Measurements from ENCODE around the gene AKAP7.

AKAP7 gene

DNA sequence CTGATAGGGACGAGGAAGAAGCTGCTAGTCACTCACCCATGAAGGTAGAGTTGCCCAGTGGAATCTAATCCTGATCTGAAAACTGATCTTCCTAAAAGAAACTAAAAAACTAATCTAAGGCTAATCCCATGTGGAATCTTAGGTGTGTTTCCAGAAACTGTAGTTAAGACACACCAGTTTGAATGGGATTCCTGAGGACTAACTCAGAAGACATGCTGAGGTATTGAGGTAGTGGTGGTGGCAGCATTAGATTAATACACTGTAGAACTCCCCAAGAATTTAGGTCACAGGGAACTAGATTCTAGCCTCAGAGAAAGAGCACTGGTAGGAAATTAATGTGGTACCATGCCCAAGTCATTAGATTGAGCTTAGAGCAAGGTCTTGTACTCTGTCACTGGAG lies 19.6 kb upstream of the AKAP7 start:
- H2AFZ ChIP-seq (ENCODE audit: low read depth, low read length, severe bottlenecking), result no peak overlapping the region
- H3K9me3 ChIP-seq (ENCODE audit: insufficient read depth, low read length), result no peaks in the 10 kb centered on the region
- H4K20me1 ChIP-seq (ENCODE audit: low read depth, low read length), result no peaks in the 10 kb centered on the region
- H3K4me3 ChIP-seq (ENCODE audit: insufficient read depth, low read length, poor library complexity, severe bottlenecking), result no peak overlapping the region
- H3K9ac ChIP-seq (ENCODE audit: low read length), result no peak overlapping the region
- H3K9me2 ChIP-seq (replicated peaks; ENCODE audit: insufficient read depth, low read length), result no peaks in the 10 kb centered on the region
- TF ChIP-seq, protein P1, sequence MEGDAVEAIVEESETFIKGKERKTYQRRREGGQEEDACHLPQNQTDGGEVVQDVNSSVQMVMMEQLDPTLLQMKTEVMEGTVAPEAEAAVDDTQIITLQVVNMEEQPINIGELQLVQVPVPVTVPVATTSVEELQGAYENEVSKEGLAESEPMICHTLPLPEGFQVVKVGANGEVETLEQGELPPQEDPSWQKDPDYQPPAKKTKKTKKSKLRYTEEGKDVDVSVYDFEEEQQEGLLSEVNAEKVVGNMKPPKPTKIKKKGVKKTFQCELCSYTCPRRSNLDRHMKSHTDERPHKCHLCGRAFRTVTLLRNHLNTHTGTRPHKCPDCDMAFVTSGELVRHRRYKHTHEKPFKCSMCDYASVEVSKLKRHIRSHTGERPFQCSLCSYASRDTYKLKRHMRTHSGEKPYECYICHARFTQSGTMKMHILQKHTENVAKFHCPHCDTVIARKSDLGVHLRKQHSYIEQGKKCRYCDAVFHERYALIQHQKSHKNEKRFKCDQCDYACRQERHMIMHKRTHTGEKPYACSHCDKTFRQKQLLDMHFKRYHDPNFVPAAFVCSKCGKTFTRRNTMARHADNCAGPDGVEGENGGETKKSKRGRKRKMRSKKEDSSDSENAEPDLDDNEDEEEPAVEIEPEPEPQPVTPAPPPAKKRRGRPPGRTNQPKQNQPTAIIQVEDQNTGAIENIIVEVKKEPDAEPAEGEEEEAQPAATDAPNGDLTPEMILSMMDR (IDR thresholded peaks at IDR 0.05; ENCODE audit: insufficient read depth, low read length, poor library complexity, severe bottlenecking), result no peak
- TF ChIP-seq EZH2phosphoT487 (conservative IDR thresholded peaks at IDR 0.05; ENCODE audit: low read length), result no peak
- no peaks in the 10 kb centered on the region for H3F3A ChIP-seq (ENCODE audit: insufficient read depth)
- no peaks in the 10 kb centered on the region for H3K79me2 ChIP-seq (ENCODE audit: insufficient read depth, low read length)
- no peaks in the 10 kb centered on the region for H3K27me3 ChIP-seq (ENCODE audit: low read length)
- H3K27ac ChIP-seq (ENCODE audit: low read depth, low read length), result no peak overlapping the region
- no peak overlapping the region for H3K4me2 ChIP-seq (ENCODE audit: low read depth, low read length, poor library complexity, severe bottlenecking)
- H3K36me3 ChIP-seq (ENCODE audit: low read length), result no peaks in the 10 kb centered on the region

DNA sequence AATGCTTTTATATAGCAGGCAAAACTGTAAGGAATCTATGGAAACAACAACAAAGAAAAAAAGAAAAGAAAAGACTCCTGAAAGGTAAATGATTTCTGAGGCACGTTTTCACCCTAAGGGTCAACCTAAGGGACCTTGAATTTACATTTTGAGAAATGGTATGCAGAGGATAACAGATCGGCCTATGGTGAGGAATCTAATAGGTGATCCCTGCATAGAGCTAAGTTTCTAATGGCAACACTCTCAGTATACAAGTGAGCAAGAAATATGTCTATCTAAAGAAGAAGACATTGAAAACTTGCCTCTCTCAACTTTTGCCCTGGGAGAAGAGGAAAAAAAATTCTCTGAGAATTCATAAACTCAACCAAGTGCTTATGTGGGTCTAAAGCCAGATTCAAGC lies 18.9 kb upstream of the AKAP7 start:
- no peaks in the 10 kb centered on the region for H4K20me1 ChIP-seq (ENCODE audit: low read depth, low read length)
- no peak overlapping the region for H3K9ac ChIP-seq (ENCODE audit: low read length)
- H3F3A ChIP-seq (ENCODE audit: insufficient read depth), result no peaks in the 10 kb centered on the region
- no peaks in the 10 kb centered on the region for H3K9me3 ChIP-seq (ENCODE audit: insufficient read depth, low read length)
- H3K9me2 ChIP-seq (replicated peaks; ENCODE audit: insufficient read depth, low read length), result no peaks in the 10 kb centered on the region
- H3K4me3 ChIP-seq (ENCODE audit: insufficient read depth, low read length, poor library complexity, severe bottlenecking), result no peak overlapping the region
- TF ChIP-seq, protein P1 (IDR thresholded peaks at IDR 0.05; ENCODE audit: insufficient read depth, low read length, poor library complexity, severe bottlenecking), result no peak
- no peak for TF ChIP-seq EZH2phosphoT487 (conservative IDR thresholded peaks at IDR 0.05; ENCODE audit: low read length)
- H3K27me3 ChIP-seq (ENCODE audit: low read length), result no peaks in the 10 kb centered on the region
- no peaks in the 10 kb centered on the region for H3K36me3 ChIP-seq (ENCODE audit: low read length)
- no peak overlapping the region for H3K4me2 ChIP-seq (ENCODE audit: low read depth, low read length, poor library complexity, severe bottlenecking)
- H3K27ac ChIP-seq (ENCODE audit: low read depth, low read length), result no peak overlapping the region
- H2AFZ ChIP-seq (ENCODE audit: low read depth, low read length, severe bottlenecking), result no peak overlapping the region
- no peaks in the 10 kb centered on the region for H3K79me2 ChIP-seq (ENCODE audit: insufficient read depth, low read length)

DNA sequence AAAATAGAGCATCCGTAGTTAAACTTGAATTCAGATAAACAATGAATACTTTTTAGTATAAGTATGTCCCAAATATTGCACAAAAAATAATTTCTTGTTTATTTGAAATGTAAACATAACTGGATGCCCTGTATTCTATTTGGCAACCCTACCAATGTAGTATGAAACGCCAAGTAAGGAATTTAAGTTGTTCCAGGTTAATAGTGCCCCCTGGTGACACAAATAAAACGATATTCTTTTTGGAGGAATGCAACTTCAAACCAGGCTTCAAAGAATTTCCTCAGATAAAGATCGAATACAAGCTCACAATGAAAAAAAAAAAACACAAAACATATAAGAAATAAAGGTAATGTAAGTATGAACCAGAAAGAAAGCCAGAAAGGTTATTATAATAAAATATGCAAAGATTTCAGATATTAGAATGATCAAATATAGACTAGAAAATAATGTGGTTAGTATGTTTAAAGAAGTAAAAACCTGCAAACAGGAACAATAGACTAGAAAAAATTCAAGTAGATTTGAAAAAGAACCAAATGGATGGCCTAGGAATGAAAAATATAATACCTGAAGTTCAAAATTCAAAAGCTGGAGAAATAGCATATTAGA lies 18.4 kb upstream of the AKAP7 start:
- H3K9me3 ChIP-seq (ENCODE audit: insufficient read depth, low read length), result no peaks in the 10 kb centered on the region
- TF ChIP-seq, protein P1 (IDR thresholded peaks at IDR 0.05; ENCODE audit: insufficient read depth, low read length, poor library complexity, severe bottlenecking), result peak; percentile 38
- TF ChIP-seq EZH2phosphoT487 (conservative IDR thresholded peaks at IDR 0.05; ENCODE audit: low read length), result no peak
- H3K27me3 ChIP-seq (ENCODE audit: low read length), result no peaks in the 10 kb centered on the region
- H3K4me3 ChIP-seq (ENCODE audit: insufficient read depth, low read length, poor library complexity, severe bottlenecking), result no peak overlapping the region
- no peaks in the 10 kb centered on the region for H3K9me2 ChIP-seq (replicated peaks; ENCODE audit: insufficient read depth, low read length)
- H3K36me3 ChIP-seq (ENCODE audit: low read length), result no peaks in the 10 kb centered on the region
- no peak overlapping the region for H3K9ac ChIP-seq (ENCODE audit: low read length)
- H3F3A ChIP-seq (ENCODE audit: insufficient read depth), result no peaks in the 10 kb centered on the region
- no peak overlapping the region for H3K4me2 ChIP-seq (ENCODE audit: low read depth, low read length, poor library complexity, severe bottlenecking)
- H3K79me2 ChIP-seq (ENCODE audit: insufficient read depth, low read length), result no peaks in the 10 kb centered on the region
- H4K20me1 ChIP-seq (ENCODE audit: low read depth, low read length), result no peaks in the 10 kb centered on the region
- H3K27ac ChIP-seq (ENCODE audit: low read depth, low read length), result no peak overlapping the region
- no peak overlapping the region for H2AFZ ChIP-seq (ENCODE audit: low read depth, low read length, severe bottlenecking)

Data from SU-DHL-6 (cell line).